NCI-H748 treated with DMSO at 0.1 percent for 48 hours (cell line): ENCODE data around the gene UBQLN3.

Experiments
- DNase-seq: peaks from one replicate; lab custom pipeline; 2025; lab: John Stamatoyannopoulos, UW

Gene UBQLN3

GRCh38 chr11:5509803-5510202 is at the start of gene UBQLN3:
Gene UBQLN3 (minus strand): TSS chr11:5509957. CDS start chr11:5509558, 399 bp downstream.
- DNase-seq, result no peak

GRCh38 chr11:5557751-5558150 is 48.0 kb upstream of the UBQLN3 start:
- no peak for DNase-seq

- no peak for DNase-seq
These were observed 46.9 kb upstream of the UBQLN3 start for GRCh38 chr11:5556596-5557188.

GRCh38 chr11:5553343-5553742 is 43.6 kb upstream of the UBQLN3 start:
- DNase-seq, result peak; percentile 2

- no peak for DNase-seq
These were observed 40.8 kb upstream of the UBQLN3 start for GRCh38 chr11:5550440-5551095.

GRCh38 chr11:5548440-5548839 is 38.7 kb upstream of the UBQLN3 start, which contains the start of gene OR52H1:
Gene OR52H1 (minus strand): TSS chr11:5548540. CDS start chr11:5545505, 3,035 bp downstream.
- no peak for DNase-seq

- DNase-seq, result no peak
These were observed 38.2 kb upstream of the UBQLN3 start for GRCh38 chr11:5547982-5548381.

GRCh38 chr11:5546457-5546856 is 36.7 kb upstream of the UBQLN3 start:
- DNase-seq, result no peak

GRCh38 chr11:5541427-5541826 is 31.7 kb upstream of the UBQLN3 start:
- DNase-seq, result no peak

- no peak for DNase-seq
These were observed 26.7 kb upstream of the UBQLN3 start for GRCh38 chr11:5536482-5536881.

- no peak for DNase-seq
These were observed 24.3 kb upstream of the UBQLN3 start for GRCh38 chr11:5534046-5534445.

GRCh38 chr11:5531053-5531831 is 21.5 kb upstream of the UBQLN3 start:
- DNase-seq, result no peak

GRCh38 chr11:5528495-5528894 is 18.7 kb upstream of the UBQLN3 start:
- no peak for DNase-seq

- DNase-seq, result no peak
These were observed 18.0 kb upstream of the UBQLN3 start for GRCh38 chr11:5527716-5528115.

GRCh38 chr11:5524756-5525155 is 15.0 kb upstream of the UBQLN3 start:
- DNase-seq, result no peak

- no peak for DNase-seq
These were observed 12.6 kb upstream of the UBQLN3 start for GRCh38 chr11:5522308-5522707.

- DNase-seq, result no peak
These were observed 11.8 kb upstream of the UBQLN3 start for GRCh38 chr11:5521540-5521939.

- DNase-seq, result no peak
These were observed 6.8 kb upstream of the UBQLN3 start, which contains the start of gene UBQLNL for GRCh38 chr11:5516599-5516998. Gene UBQLNL (minus strand): TSS chr11:5516699. CDS start chr11:5516441, 258 bp downstream.

- DNase-seq, result no peak
These were observed 5.1 kb upstream of the UBQLN3 start for GRCh38 chr11:5514841-5515240.

GRCh38 chr11:5508605-5509004 is 1.2 kb downstream of the UBQLN3 start:
- DNase-seq, result no peak

GRCh38 chr11:5507933-5508305 is 1.8 kb downstream of the UBQLN3 start:
- DNase-seq, result no peak

GRCh38 chr11:5507177-5507932 is 2.4 kb downstream of the UBQLN3 start:
- DNase-seq, result no peak
